Fibroblast of skin of abdomen (primary cell): ENCODE data around the gene NACAD.

Experiments used
- DNase-seq: peaks from one replicate; pipeline ENCODE4 v3.0.0-alpha.2; 2013

Gene NACAD

DNA sequence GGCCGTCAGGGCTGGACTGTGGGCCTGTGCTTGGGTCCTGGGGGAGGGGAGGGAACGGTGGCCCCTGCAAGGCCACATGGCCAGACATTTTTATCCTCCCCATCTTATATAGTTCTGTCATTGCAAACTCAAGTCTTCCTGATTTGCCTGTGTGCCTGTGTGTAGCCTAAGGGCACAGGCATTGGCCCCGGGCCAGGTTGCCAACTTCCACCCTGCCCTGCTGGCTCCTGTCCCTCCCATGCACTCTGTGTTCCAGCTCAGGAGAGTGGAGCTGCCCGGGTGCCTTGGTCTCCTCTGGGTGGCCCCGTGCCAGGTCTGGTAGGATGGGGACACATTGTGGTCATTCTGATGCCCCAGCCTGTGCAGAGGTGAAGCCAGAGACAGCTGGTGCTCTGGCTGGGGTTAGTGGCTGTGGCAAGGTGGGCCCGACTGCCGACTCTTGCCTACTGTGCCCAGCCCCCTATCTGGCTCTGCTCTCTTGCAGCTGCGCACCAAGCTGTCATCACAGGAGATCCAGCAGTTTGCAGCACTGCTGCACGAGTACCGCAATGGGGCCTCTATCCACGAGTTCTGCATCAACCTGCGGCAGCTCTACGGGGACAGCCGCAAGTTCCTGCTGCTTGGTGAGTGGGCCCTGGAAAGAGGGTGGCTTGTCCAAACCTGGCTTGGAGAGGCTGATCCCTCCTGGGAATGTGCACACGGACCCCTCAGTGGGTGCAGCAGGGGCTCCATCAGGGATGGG is 14.8 kb downstream of the NACAD start:
- DNase-seq: no peak

DNA sequence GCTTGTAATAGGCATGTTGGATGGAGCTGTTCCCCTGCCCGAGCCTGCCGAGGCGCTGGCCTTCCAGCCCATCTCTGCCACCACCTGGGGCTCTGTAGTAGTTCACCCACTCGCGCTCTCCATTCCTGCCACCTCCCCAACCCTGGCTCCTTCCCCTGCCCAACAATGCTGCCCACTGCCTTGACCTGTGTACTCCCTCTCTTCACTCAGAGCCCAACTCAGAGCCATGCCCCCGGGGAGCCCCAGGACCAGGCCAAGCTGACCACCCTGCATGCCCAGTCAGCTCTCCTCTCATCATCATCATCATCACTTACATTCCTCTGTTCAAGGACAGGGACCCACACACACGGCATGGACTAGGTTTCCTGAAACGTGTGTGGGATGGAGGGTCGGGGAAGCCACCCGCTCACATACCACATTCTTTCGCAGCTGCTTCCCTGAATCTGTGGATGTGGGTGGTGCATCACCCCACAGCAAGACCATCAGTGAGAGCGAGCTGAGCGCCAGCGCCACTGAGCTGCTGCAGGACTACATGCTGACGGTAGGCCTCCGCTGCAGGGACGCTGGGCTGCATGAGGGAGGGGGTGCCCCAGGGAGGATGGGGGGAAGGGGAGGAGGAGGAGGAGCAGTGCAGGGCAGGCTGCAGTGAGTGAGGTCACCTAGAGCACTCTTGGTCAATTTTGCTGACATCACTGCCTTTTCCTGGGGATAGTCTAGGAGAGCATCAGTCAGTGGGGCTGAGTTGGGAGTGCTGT is 15.6 kb downstream of the NACAD start:
- no peak for DNase-seq

DNA sequence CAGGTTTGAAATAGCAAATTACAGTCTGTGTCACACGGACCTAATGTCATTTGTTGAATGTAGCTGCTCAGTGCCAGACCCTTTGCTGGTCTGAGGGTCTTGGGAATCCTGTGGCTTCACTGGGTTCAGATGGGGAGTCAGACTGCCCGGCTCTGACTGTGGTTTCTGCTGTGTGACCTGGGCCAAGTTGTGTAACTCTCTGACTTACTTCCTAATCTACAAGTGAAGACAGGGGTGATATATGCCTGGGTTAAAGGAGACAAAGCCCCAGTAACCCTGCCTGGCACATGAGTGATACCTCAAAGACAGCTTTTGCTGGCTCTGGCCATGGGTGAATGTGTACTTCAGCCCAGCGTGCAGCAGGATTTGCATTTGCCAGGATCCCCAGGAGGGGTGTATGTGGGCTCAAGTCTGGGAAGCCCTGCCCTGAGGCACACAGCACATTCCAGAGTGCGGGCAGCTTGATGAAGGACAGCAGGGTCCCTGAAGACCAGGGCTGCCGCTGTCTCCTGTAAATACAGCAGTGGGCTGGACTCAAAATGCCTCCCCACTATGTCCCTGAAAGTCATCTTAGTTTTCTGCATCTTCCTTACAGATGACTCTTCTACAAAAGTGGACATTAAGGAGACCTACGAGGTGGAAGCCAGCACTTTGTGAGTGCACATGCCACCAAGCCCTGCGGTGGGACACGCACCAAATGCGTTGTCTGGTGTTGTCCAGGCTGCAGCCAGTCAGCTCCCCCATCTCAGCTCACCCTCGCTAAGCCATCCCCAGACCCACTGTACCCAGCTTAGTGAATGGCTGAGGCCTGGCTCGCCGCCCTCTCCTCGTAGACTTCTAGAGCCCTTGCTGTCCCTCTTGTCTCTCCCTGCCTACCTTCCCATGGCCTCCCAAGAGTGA is 16.4 kb downstream of the NACAD start:
- no peak for DNase-seq

DNA sequence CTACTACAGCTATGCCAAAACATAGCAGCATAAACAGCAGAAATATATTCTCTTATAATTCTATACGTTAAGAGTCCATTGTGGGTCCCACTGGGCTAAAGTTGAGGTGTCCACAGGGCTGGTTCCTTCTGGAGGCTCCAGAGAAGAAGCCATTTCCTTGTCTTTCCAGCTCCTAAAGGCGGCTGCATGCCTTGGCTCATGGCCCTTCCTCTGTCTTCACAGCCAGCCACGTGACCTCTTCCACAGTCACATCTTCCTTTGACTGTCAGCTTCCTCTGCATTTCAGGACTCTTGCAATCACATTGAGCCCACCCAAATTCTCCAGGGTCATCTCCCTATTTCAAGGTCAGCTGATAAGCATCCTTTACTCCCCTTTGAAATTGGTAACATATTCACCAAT is 17.2 kb downstream of the NACAD start:
- no peak for DNase-seq

DNA sequence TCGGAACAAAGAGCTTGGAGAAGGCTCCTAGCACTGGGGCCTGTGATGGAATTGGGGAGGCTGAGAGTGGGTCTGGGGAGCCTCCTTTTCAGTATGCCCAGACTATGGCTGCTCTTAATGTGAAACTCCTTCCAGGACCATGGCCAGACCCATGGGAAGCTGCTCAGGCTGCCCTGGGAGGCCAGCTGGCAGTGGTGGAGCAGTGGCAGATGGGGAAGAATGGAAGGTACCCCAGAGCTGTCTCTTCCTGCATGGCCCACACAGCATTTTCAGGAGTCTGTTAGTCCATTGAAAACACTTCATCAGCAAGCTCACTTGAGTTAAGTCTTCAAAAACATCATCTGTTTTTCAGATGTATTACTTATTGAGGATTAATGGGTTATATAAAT is 18.5 kb downstream of the NACAD start:
- DNase-seq: no peak

DNA sequence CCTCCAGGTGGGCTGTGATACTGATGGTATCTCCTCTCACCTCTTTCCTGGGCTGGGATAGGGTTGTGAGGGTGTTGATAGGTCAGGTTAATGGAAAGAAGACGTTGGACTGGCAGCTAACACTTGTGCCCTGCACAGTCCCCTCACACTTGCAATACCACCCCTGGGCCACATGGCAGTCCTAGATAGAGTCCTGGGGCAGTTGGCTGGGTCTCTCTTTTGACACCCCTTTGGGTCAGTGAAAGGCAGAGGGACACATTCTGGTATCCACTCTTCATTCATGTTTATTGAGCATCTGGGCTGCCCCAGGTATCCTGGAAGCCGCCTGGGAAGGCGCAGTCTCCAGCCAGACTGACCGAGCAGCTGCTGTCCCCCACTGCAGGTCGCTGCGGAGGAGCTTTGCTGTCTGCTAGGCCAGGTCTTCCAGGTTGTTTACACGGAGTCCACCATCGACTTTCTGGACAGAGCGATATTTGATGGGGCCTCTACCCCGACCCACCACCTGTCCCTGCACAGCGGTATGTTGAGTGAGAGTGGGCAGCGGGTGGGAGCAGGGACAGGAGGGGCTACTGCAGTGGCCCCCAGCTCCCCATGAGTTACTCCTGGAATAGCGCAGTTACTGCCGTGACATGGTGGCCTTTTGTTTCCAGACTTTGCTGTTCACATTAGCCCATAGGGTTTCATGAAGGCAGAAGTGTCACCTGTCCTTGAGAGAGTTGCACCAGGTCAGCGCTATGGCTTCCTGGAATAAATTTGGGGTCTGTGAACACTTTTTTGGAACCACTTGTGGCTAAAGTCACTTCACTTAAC is 19.1 kb downstream of the NACAD start:
- no peak for DNase-seq

DNA sequence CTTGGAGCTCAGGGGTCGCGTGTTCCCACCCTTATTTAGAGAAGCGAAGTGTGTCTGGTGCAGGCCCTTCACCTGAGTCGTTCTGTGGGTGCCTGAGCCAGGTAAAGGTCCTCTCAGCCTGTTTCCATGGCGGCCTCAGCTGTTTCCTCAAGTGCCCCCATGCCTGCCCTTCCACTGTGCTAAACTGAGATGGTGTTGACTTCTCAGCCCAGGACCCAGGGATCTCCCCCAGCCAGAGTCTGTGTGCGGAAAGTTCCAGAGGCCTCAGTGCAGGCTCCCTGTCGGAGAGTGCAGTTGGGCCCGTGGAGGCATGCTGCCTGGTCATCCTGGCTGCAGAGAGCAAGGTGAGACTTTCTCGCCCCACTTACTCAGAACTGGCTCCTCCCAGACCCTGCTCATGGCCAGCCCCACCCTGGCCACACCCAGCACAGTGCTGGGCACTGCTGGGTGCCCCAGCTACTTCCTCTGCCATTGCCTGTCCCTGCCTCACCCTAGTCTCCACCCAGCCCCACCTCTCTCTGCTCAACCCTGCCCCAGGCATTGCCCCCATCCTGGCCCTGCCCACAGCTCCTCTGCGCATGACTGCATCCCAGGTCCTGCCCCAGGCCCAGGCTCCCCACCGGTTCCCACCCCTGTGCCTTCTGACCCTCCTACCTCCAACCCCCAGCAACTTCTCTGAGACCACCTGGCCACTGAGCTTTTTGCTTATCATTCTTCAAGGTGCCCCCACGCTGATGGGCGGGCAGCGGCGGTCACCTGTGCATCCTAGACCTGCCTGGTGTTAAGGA is 20.3 kb downstream of the NACAD start:
- no peak for DNase-seq

DNA sequence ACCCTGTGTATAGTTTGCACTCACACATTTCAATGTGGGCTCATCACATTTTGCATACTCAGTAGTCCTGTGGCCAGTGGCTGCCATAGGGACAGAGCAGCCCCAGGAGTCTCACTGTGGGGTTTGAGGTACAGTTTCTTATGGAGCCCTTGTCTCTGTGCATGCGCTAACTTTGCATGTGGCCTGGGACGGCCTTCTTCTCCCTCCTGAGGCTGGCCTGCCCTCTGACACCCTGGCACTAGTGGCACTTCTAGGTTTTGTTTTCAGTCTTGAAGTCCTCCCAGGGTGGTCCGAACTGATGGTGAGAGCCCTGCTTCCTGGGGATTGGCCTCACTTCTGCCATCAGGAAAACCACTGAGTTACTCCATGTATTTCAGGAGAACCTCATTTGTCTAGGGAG is 21.2 kb downstream of the NACAD start:
- DNase-seq: no peak

DNA sequence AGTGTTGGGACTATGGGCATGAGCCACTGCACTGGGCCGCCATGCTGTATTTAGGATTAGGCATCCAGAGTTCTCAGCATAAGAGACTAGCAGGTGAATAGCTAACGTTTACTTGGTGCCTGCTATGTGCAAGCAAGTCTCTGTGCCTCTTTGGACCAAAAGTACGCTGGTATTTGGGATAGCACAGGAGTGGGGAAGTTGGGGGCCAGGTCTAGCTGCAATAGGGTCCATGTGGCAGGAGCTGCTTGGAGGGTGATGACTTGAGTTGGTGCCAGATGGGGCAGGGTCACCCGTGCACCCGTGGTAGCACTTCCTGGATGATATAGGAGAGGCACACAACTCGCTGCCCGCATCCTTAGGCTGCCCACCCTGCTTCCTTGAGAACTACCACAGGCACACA is 22.4 kb downstream of the NACAD start:
- DNase-seq: no peak

DNA sequence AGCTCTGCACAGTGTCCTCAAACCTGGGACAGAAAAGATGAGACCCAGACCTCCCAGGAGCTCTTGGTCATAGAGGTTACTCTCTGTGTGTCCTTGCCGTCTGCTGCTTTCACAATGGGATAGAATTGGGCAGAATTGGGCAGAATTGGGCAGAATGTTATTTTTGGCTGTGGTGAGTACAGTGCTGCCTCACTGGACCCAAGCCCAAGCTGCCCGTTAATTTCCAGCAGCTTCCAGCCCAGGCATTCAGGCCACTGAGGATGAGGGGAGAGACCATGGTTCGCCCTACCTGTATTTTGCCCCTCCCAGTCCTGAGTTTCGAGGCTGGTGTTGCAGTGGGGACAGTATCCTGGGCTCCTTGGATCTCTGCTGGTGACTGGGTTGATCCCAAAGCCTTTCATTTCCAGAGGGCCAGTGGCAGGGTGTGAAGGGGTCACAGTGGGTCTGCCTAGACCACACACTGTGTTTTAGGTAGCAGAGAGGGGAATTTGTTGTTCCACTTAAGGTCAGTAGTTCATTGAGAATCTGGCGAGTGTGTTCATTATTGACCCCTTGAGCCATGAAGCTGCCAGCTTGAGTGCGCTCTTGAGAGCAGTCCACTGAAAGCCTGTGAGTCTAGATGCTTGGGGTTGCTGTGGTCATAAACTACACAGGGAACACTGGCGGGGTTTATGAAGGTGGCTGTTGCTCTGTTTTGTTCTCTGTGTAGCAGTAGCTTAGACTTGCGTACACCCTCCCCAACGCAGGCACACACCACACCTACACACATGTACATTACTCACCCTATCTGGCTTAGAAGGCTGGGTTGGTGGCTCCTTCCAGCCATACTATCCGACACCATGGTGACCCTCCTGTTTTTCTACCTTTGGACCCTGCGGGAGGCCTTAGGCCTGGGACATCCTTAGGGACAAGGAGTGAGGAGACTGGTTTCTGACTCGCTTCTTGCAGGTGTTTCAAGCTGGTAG is 23.5 kb downstream of the NACAD start:
- no peak for DNase-seq

DNA sequence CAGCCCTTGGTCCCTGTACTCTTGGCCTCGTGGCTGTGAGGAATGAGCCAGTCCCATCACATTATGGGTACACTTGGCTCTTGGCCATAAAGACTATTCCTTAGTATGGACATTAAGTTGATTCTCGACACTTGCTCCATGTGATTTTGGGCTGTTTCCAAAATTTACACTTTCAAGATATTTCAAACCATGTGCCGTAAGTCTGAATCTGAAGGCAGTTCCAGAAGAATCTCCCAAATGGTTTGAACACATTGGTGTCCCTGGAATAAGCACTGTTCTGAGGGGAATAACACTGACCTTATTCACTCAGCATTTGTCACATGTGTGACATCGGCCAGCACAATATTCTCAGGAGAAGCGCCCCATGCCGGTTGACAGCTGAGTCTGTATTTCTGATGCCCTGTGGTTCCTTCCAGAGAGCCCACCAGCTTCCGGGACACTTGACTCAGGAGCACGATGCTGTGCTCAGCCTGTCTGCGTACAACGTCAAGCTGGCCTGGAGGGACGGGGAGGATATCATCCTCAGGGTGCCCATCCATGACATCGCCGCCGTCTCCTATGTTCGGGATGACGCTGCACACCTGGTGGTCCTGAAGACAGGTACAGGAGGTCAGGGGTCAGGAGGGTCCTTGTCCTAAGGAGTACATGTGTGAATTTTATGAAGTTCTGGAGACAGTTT is 24.6 kb downstream of the NACAD start:
- no peak for DNase-seq

DNA sequence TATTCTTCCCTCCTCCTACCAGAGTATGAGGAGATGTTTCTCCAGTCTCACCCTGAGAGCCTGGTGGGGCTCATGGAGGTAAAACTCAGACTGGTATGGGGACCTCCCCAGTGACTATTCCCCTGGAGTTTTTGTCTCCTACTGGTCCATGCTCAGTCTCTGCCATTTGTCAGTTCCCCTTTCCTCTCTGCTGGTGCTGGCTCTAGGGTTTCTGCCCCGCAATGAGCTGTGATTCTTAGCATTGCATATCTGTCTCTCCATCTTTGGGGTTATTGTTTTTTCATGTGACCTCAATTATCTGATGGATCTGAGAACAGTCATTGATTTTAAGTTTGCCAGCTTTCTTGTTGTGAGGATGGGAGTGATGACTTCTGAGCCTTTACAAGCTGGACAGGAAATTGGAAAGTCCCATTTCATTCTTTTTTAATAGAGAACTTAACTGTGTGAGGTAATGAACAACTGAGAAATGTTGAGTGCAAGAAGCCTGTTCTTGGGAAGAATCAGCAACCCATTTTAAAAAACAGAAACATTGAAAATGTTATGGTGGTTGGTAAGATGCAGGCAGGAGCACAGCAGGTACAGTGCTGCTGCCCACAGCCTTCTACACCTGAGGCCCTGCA is 26.9 kb downstream of the NACAD start:
- DNase-seq: no peak

DNA sequence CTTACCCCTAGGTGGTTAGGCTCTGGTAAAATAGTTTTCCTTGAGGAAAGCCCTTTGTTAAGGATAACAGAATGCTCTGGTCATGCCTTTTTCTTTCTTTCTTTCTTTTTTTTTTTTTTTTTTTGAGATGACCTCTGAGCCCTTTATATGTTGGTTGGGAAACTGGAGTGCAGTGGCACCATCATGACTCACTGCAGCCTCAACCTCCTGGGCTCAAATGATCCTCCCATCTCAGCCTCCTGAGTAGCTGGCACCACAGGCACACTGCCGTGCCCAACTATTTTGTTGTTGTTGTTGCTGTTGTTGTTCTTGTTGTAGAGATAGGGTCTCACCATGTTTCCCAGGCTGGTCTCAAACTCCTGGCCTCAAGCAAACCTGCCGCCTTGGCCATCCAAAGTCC is 27.4 kb downstream of the NACAD start:
- DNase-seq: no peak

DNA sequence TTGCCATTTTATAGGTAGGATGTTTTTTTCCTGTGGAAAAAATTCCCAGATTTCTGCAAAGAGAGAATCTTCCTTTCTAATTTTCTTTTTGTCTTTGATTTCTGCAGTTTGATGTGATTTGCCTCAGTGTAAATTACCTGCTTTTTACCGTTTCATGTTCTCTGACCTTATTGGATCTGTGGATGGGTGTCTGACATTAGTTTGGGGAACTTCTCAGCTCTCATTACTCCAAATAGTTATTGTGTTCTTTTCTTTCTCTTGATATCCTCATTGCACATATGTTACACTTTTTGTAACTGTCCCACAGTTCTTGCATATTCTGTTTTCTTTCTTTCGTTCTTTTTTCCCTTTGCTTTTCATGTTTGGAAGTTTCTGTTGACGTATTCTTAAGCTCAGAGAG is 28.5 kb downstream of the NACAD start:
- DNase-seq: no peak

DNA sequence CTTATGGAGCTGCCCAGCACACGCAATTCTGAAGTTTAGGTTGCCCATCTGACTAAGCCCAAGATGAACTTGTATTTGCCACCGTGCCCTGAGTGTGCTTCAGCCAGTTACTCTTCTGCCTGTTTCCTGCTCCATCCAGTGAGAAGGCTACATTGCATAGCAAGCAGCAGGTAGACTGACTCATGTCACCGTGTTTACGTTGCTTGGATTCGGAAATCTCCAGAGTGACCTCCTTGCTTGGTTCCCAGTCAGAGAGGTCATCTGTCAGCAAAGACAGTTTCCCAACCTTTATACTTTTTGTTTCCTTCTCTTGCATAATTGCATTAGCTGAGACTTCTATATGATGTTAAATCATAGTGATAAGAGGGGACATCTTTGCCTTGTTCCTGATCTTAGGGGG is 30.9 kb downstream of the NACAD start:
- DNase-seq: no peak

DNA sequence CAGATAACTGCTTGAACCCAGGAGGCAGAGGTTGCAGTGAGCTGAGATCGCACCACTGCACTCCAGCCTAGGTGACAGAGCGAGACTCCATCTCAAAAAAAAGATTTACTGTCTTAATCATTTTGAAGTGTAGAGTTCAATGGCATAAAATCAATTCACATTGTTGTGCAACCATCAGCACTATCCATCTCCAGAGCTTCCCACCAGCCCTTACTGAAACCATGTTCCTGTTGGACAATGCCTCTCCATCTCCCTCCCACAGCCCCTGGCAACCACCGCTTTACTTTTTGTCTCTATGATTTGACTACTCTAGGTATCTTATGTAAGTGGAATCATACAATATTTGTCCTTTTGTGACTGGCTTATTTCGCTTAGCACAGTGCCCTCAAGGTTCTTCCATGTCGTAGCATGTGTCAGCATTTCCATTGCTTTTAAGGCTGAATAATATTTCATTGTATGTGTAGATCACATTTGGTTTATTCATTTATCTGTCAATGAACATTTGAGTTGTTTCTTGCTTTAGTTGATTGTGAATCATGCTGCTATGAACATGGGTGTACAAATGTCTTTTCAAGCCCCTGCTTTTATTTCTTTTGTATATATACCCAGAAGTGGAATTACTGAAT is 33.1 kb downstream of the NACAD start:
- no peak for DNase-seq

DNA sequence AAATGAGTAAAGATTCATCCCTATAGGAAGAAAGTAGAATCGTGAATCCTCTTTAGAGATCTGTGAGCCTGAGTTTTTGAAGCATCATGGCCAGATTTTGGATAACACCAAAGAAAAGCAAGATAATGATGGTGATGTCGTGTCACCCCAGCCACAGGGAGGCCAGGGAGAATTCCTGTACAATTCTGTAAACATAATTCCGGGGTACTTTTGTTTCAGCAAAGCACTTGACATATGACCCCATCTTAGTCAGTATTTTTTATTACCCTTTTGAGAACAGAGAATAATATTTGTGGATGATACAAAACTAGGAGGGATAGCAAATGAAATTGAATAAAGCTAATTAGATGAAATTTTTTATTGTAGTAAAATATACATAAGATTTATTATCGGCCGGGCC is 33.8 kb downstream of the NACAD start:
- DNase-seq: no peak

DNA sequence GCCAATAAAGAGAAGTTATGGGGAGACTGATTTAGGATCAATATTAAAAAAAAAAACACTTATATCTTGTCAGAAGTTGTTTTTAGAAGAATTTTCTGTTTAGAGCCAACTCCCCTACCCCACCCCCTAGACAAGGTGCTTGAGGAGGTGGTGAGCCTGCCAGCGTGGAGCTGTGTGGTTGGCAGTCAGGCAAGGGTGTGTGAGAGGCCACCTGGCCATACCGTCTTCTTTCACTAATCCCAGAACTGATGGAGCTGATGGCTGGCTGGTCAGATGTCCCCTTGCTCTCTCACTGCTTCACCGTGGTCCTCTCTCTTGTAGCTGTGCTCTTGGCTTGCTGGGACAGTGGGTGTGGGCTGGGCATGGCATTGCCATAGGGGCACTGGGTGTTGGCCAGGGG is 34.3 kb downstream of the NACAD start:
- no peak for DNase-seq

DNA sequence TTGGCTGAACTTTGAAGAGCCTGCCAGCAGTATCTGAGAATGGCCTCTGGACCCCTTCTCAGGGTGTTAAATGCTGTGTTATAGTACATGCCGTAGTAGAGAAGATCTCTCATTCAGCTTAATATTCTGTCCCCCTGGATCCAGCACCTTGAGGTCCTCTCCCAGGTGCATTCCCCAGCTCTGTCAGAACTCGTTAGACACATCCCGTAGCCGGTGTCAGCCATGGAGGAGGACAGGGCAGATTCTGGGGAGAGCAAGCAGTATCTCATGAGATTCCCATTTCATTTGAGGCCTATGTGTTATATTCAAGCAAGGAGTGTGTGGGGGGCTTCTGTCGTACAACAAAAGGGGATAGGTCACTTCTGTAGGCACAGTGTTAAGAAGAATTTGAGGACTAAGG is 34.8 kb downstream of the NACAD start:
- DNase-seq: no peak
